H1 (cell line): ENCODE measurements around the gene RNASEL. TPM values are rescaled to one million over a fixed set of nuclear protein-coding genes. Genes with fewer than 3 reads are reported as not detected.

Experiments used
- CTCF ChIA-PET: fragments of 300-600 bp; sonication (Branson Sonifier 250); formaldehyde crosslinking; loops from one replicate; lab custom pipeline; 2021; ENCODE audit not compliant: partially characterized antibody; lab: Charles Lee
- POLR2A ChIA-PET: fragments of 300-600 bp; sonication (Branson Sonifier 250); formaldehyde crosslinking; loops from one replicate; lab custom pipeline; 2021; ENCODE audit warnings: inconsistent platforms; ENCODE audit not compliant: partially characterized antibody; lab: Charles Lee
- DNase-seq, 2 experiments: peaks; one replicate each; pipeline versions ENCODE4 v3.0.0 to v3.0.0-alpha.2; 2010 to 2022; ENCODE audit warnings: low spot score in 2 of 2, low read depth in 1 of 2, mixed read lengths in 1 of 2
- FAIRE-seq: peaks from 2 replicates; lab custom pipeline; 2011; peaks lifted over from hg19 to GRCh38; lab: Jason Lieb, UNC
- H2AFZ ChIP-seq: 2 replicates; pipeline ENCODE4 v1.8.1; 2012; ENCODE audit warnings: low read length, inconsistent platforms
- H2AK5ac ChIP-seq: 2 replicates; pipeline ENCODE4 v1.6.1; 2013; ENCODE audit warnings: low read depth, low read length
- H2BK120ac ChIP-seq: replicated peaks from 2 replicates; pipeline ENCODE3; 2013; ENCODE audit warnings: low read depth, low read length, inconsistent platforms
- H2BK12ac ChIP-seq: 2 replicates; pipeline ENCODE4 v1.6.1; 2013; ENCODE audit warnings: low read depth, low read length
- H2BK15ac ChIP-seq: 2 replicates; pipeline ENCODE4 v1.6.1; 2013; ENCODE audit warnings: low read length
- H2BK20ac ChIP-seq: 2 replicates; pipeline ENCODE4 v1.6.1; 2013; ENCODE audit warnings: low read length
- H2BK5ac ChIP-seq: 2 replicates; pipeline ENCODE4 v1.6.1; 2013; ENCODE audit warnings: low read depth, low read length
- H3K14ac ChIP-seq: 2 replicates; pipeline ENCODE4 v1.6.1; 2013; ENCODE audit warnings: inconsistent platforms; ENCODE audit not compliant: insufficient read length
- H3K18ac ChIP-seq: 2 replicates; pipeline ENCODE4 v1.6.1; 2013; ENCODE audit warnings: low read length; ENCODE audit errors: extremely low read depth
- H3K23ac ChIP-seq: 2 replicates; pipeline ENCODE4 v1.6.1; 2013; ENCODE audit warnings: inconsistent platforms; ENCODE audit not compliant: insufficient read length
- H3K23me2 ChIP-seq: 2 replicates; pipeline ENCODE4 v1.6.1; 2013; ENCODE audit warnings: low read depth, low read length
- H3K27ac ChIP-seq: 2 replicates; pipeline ENCODE4 v1.6.1; 2011; ENCODE audit warnings: low read depth, low read length, inconsistent platforms
- H3K27me3 ChIP-seq, 4 experiments: replicated peaks in 1 of 4; 1 replicate in 1 of 4; 2 replicates in 3 of 4; pipeline versions ENCODE4 v1.6.1 to v1.8.1; 2011 to 2013; ENCODE audit warnings: low read length in 3 of 4, mild to moderate bottlenecking in 3 of 4, inconsistent platforms in 2 of 4, mixed read lengths in 2 of 4, moderate library complexity in 1 of 4; ENCODE audit not compliant: control insufficient read depth in 3 of 4, insufficient read depth in 3 of 4; ENCODE audit errors: extremely low read depth in 1 of 4
- H3K36me3 ChIP-seq, 4 experiments: 2 replicates each; pipeline versions ENCODE4 v1.6.1 to v1.8.1; 2011 to 2013; ENCODE audit warnings: mild to moderate bottlenecking in 4 of 4, low read length in 3 of 4, moderate library complexity in 2 of 4, control low read depth in 1 of 4, inconsistent platforms in 1 of 4; ENCODE audit not compliant: insufficient read depth in 4 of 4, control insufficient read depth in 2 of 4
- H3K4ac ChIP-seq: replicated peaks from 2 replicates; pipeline ENCODE3; 2013; ENCODE audit warnings: low read length, low read depth, mixed read lengths, inconsistent platforms; ENCODE audit not compliant: insufficient read length
- H3K4me1 ChIP-seq, 4 experiments: replicated peaks in 1 of 4; 1 replicate in 1 of 4; 2 replicates in 3 of 4; pipeline versions ENCODE4 v1.6.1 to v1.8.1; 2011 to 2013; ENCODE audit warnings: low read length in 3 of 4, inconsistent platforms in 2 of 4, mixed read lengths in 1 of 4; ENCODE audit not compliant: insufficient read depth in 4 of 4, control insufficient read depth in 3 of 4
- H3K4me2 ChIP-seq, 2 experiments: 2 replicates each; pipeline versions ENCODE4 v1.6.1 to v1.8.1; 2011 to 2013; ENCODE audit warnings: low read depth in 2 of 2, low read length in 2 of 2, control low read depth in 1 of 2, inconsistent platforms in 1 of 2, mild to moderate bottlenecking in 1 of 2; ENCODE audit not compliant: insufficient read depth in 1 of 2
- H3K4me3 ChIP-seq, 4 experiments: fragments of 200-600, 300-600 bp in 1 of 4; sonication (generic), shearing (Covaris generic), sonication (Bioruptor Twin) in 1 of 4; 2 replicates each; pipeline versions ENCODE4 v1.5.1 to v1.8.1; 2011 to 2016; ENCODE audit warnings: low read length in 4 of 4, low read depth in 3 of 4, control low read depth in 2 of 4, inconsistent platforms in 2 of 4, mild to moderate bottlenecking in 2 of 4, mixed read lengths in 1 of 4, moderate library complexity in 1 of 4; ENCODE audit not compliant: insufficient read depth in 2 of 4; ENCODE audit errors: extremely low read depth in 1 of 4
- H3K56ac ChIP-seq: replicated peaks from 2 replicates; pipeline ENCODE3; 2013; ENCODE audit warnings: low read depth, mild to moderate bottlenecking, mixed read lengths, low read length, inconsistent platforms; ENCODE audit not compliant: insufficient read length
- H3K79me1 ChIP-seq: 2 replicates; pipeline ENCODE4 v1.6.1; 2013; ENCODE audit warnings: low read depth, low read length, control low read depth
- H3K79me2 ChIP-seq, 2 experiments: 2 replicates each; pipeline versions ENCODE4 v1.6.1 to v1.8.1; 2012 to 2013; ENCODE audit warnings: low read length in 2 of 2, mild to moderate bottlenecking in 2 of 2, inconsistent platforms in 1 of 2; ENCODE audit not compliant: insufficient read depth in 2 of 2, control insufficient read depth in 1 of 2
- H3K9ac ChIP-seq, 4 experiments: replicated peaks in 1 of 4; 1 replicate in 1 of 4; 2 replicates in 3 of 4; pipeline versions ENCODE4 v1.6.1 to v1.8.1; 2011 to 2013; ENCODE audit warnings: low read depth in 3 of 4, low read length in 3 of 4, control low read depth in 2 of 4, mild to moderate bottlenecking in 2 of 4, moderate library complexity in 2 of 4, inconsistent platforms in 1 of 4; ENCODE audit errors: extremely low read depth in 1 of 4
- H3K9me3 ChIP-seq, 2 experiments: 2 replicates each; pipeline versions ENCODE4 v1.6.1 to v1.8.1; 2012 to 2013; ENCODE audit warnings: mild to moderate bottlenecking in 2 of 2, moderate library complexity in 2 of 2, control low read depth in 1 of 2, inconsistent platforms in 1 of 2, low read depth in 1 of 2, low read length in 1 of 2, mixed read lengths in 1 of 2; ENCODE audit not compliant: insufficient read depth in 2 of 2
- H4K20me1 ChIP-seq, 2 experiments: replicated peaks in 1 of 2; 2 replicates each; pipeline versions ENCODE3 to v1.8.1; 2011 to 2013; ENCODE audit warnings: inconsistent platforms in 2 of 2, low read length in 2 of 2, mild to moderate bottlenecking in 1 of 2; ENCODE audit not compliant: insufficient read depth in 2 of 2, control insufficient read depth in 1 of 2
- H4K5ac ChIP-seq: 2 replicates; pipeline ENCODE4 v1.6.1; 2013; ENCODE audit warnings: low read length, low read depth, mixed read lengths, inconsistent platforms; ENCODE audit not compliant: insufficient read length
- H4K8ac ChIP-seq: 2 replicates; pipeline ENCODE4 v1.8.0; 2013; ENCODE audit warnings: mild to moderate bottlenecking, moderate library complexity, low read length, inconsistent platforms; ENCODE audit not compliant: insufficient read depth; ENCODE audit errors: extremely low read depth
- H4K91ac ChIP-seq: replicated peaks from 2 replicates; pipeline ENCODE3; 2013; ENCODE audit warnings: low read length, mixed read lengths, inconsistent platforms; ENCODE audit not compliant: insufficient read length
- ATF3 ChIP-seq: IDR thresholded peaks from 2 replicates; pipeline ENCODE4 v1.6.1; 2011; ENCODE audit warnings: low read depth, mild to moderate bottlenecking, low read length; ENCODE audit not compliant: insufficient read depth
- EP300 ChIP-seq, 2 experiments: IDR thresholded peaks; 1 replicate in 1 of 2; 2 replicates in 1 of 2; pipeline ENCODE4 v1.6.1; 2011 to 2012; ENCODE audit warnings: low read depth in 2 of 2, low read length in 2 of 2, mild to moderate bottlenecking in 2 of 2, borderline replicate concordance in 1 of 2, inconsistent platforms in 1 of 2, moderate library complexity in 1 of 2
- EZH2 ChIP-seq: fragments of 200-600 bp; sonication (generic); IDR thresholded peaks from 2 replicates; pipeline ENCODE4 v1.7.1; 2012; ENCODE audit warnings: low read depth, mild to moderate bottlenecking, moderate library complexity, low read length, inconsistent platforms; ENCODE audit not compliant: severe bottlenecking
- FOSL1 ChIP-seq: IDR thresholded peaks from 2 replicates; pipeline ENCODE4 v1.6.1; 2011; ENCODE audit warnings: mild to moderate bottlenecking, low read depth, low read length, moderate library complexity; ENCODE audit not compliant: insufficient read depth
- KDM1A ChIP-seq: fragments of 200-600, 300-600 bp; sonication (generic); IDR thresholded peaks from 2 replicates; pipeline ENCODE4 v1.7.1; 2016; ENCODE audit warnings: mild to moderate bottlenecking, low read length, borderline replicate concordance
- KDM4A ChIP-seq: IDR thresholded peaks from one replicate; pipeline ENCODE4 v1.7.1; 2012; ENCODE audit warnings: low read depth, mild to moderate bottlenecking, moderate library complexity, low read length, inconsistent platforms; ENCODE audit not compliant: severe bottlenecking
- MAX ChIP-seq: IDR thresholded peaks from 2 replicates; pipeline ENCODE4 v1.6.1; 2012; ENCODE audit warnings: inconsistent platforms
- PHF8 ChIP-seq: fragments of 200-600 bp; sonication (generic); conservative IDR thresholded peaks from 2 replicates; pipeline ENCODE4 v1.7.1; 2012; ENCODE audit warnings: low read depth, mild to moderate bottlenecking, inconsistent platforms, low read length, moderate library complexity
- SP1 ChIP-seq: IDR thresholded peaks from 2 replicates; pipeline ENCODE4 v1.6.1; 2011; ENCODE audit warnings: low read depth, low read length
- TBP ChIP-seq: IDR thresholded peaks from 2 replicates; pipeline ENCODE4 v1.6.1; 2011; ENCODE audit warnings: low read depth, low read length, improper control_type of control experiment
- WGBS, 2 experiments: shearing (Covaris generic) in 1 of 2; methylation state at CpG; one replicate each; pipeline versions ENCODE4 v1.1.6 to v1.1.7; 2013 to 2015; ENCODE audit warnings: low lambda C conversion rate in 2 of 2, mixed read lengths in 2 of 2, inconsistent platforms in 1 of 2, low coverage in 1 of 2, missing lambda C conversion rate in 1 of 2; ENCODE audit not compliant: insufficient replicate concordance in 2 of 2, insufficient coverage in 1 of 2, insufficient read length in 1 of 2; ENCODE audit errors: extremely low coverage in 1 of 2, missing lambda C conversion rate in 1 of 2; 5-methylcytosine and 5-hydroxymethylcytosine counted together
- polyA plus RNA-seq, 7 experiments: library from polyadenylated mRNA; depleted of rRNA in 3 of 7; stranded (reverse) in 5 of 7; unstranded in 2 of 7; fragments of >200 nt in 5 of 7; fragments of 200-250 nt in 2 of 7; gene quantifications; 1 replicate in 5 of 7; 2 replicates in 1 of 7; 4 replicates in 1 of 7; pipeline versions ENCODE4 v1.2.1 to v1.2.3, GENCODE V29; 2011 to 2013; ENCODE audit warnings: missing spikeins in 2 of 7, mixed read lengths in 2 of 7
- total RNA-seq: library from RNA; stranded (reverse); fragmentation: NEBNext Ultra II Directional; extraction: Animal tissue kit (Norgen Biotek cat#: 25700); gene quantifications from 2 replicates; pipeline ENCODE4 v1.2.1, GENCODE V29; 2021

RNASEL gene
- total and polyA plus RNA-seq, 2 of the 8 experiments (the other 6 are each of a cell fraction or from before 2014, with no cell fraction given), result 0.39 to 0.78 TPM

- no peak overlapping the region for H2BK5ac ChIP-seq
- 89% methylated on average over 2 of the region's 2 CpGs; no CpG with 5 or more reads in 1 of the 2 experiments for WGBS, 2 experiments
- DNase-seq (no peak), FAIRE-seq (no peak)
- no peak overlapping the region for H3K9ac ChIP-seq
- H3K79me2 ChIP-seq, result no peaks in the 10 kb centered on the region
- no peak overlapping the region for H3K4me2 ChIP-seq
- no peak overlapping the region for H2BK15ac ChIP-seq
- no peak overlapping the region for H3K56ac ChIP-seq
- H2AK5ac ChIP-seq, result no peak overlapping the region
- no peak overlapping the region for H3K27ac ChIP-seq
- CTCF ChIA-PET, result interaction anchor here (1.6 to 37.1 kb wide), 5 partner anchors 10 to 183 kb away, joined by 4 to 1131 read pairs (median 18); partner anchors contain the start of gene NPL
- H3K79me1 ChIP-seq, result no peaks in the 10 kb centered on the region
- no peaks in the 10 kb centered on the region; a peak in 1 of 8 replicates for H3K36me3 ChIP-seq
- TF ChIP-seq EP300 (IDR thresholded peaks at IDR 0.05; ENCODE audit: borderline replicate concordance in 1 of 2, low read depth in 2 of 2, low read length in 2 of 2) (no peak), MAX (no peak), SP1 (no peak), TBP (no peak), PHF8 (no peak), KDM4A (no peak), FOSL1 (no peak), ATF3 (no peak), KDM1A (no peak), EZH2 (no peak)
- H3K18ac ChIP-seq, result no peak overlapping the region
- peaks cover 7% of the 10 kb centered on the region for H3K23me2 ChIP-seq
- no peak overlapping the region for H3K14ac ChIP-seq
- H2BK20ac ChIP-seq, result no peak overlapping the region
- H3K27me3 ChIP-seq, result peaks cover 0 to 33% (median 24%) of the 10 kb centered on the region in 4 experiments; a peak in 6 of 7 replicates
- H3K9me3 ChIP-seq, result no peaks in the 10 kb centered on the region
- no peak overlapping the region for H3K23ac ChIP-seq
- H4K20me1 ChIP-seq, result no peaks in the 10 kb centered on the region
- no peak overlapping the region for H4K5ac ChIP-seq
- H3K4me1 ChIP-seq, result peaks cover 14 to 28% (median 16%) of the 10 kb centered on the region in 4 experiments
- no peak overlapping the region for H3K4me3 ChIP-seq
- H3K4ac ChIP-seq, result no peak overlapping the region
- H4K91ac ChIP-seq, result no peak overlapping the region
- H2BK12ac ChIP-seq, result no peak overlapping the region
- no peak overlapping the region for H2AFZ ChIP-seq
- no peak overlapping the region for H2BK120ac ChIP-seq
- no peak overlapping the region for H4K8ac ChIP-seq
- POLR2A ChIA-PET, result interaction anchor here (0.6 to 15.0 kb wide), 5 partner anchors 8 to 258 kb away, joined by 3 to 231 read pairs (median 4); no protein-coding TSS in a partner anchor
Measured at GRCh38 chr1:182608236-182608635, 19.2 kb upstream of the RNASEL start.
